ENCODE data around the gene ERCC8. TPM values are rescaled to one million over a fixed set of nuclear protein-coding genes. Genes with fewer than 3 reads are reported as not detected.
A peak's percentile ranks its signal among the peaks of the same experiment; 100 is the strongest.

Gene ERCC8, protein sequence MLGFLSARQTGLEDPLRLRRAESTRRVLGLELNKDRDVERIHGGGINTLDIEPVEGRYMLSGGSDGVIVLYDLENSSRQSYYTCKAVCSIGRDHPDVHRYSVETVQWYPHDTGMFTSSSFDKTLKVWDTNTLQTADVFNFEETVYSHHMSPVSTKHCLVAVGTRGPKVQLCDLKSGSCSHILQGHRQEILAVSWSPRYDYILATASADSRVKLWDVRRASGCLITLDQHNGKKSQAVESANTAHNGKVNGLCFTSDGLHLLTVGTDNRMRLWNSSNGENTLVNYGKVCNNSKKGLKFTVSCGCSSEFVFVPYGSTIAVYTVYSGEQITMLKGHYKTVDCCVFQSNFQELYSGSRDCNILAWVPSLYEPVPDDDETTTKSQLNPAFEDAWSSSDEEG
- total RNA-seq (2016; rRNA removed; fragmentation: Illumina TruSeq; extraction: Trizol): 35.2 and 60.1 TPM in 2 replicates
- total RNA-seq (2016; cell fraction: cytosol; rRNA removed; fragmentation: Illumina TruSeq; extraction: Trizol; ENCODE audit: low read depth): 12.2 and 13.6 TPM in 2 replicates
- 34.4 and 58.2 TPM in 2 replicates for total RNA-seq (2016; cell fraction: insoluble cytoplasmic fraction; rRNA removed; fragmentation: Illumina TruSeq; extraction: Trizol)
- total RNA-seq (2016; cell fraction: membrane; rRNA removed; fragmentation: Illumina TruSeq; extraction: Trizol): 32.0 and 33.3 TPM in 2 replicates
- total RNA-seq (2016; cell fraction: nucleus; rRNA removed; fragmentation: Illumina TruSeq; extraction: Trizol): 35.1 and 43.5 TPM in 2 replicates
- polyA plus RNA-seq (2011; rRNA removed): 18.4 and 24.4 TPM in 2 replicates
- 14.9 and 21.7 TPM in 2 replicates for polyA plus RNA-seq (2011; cell fraction: cytosol; rRNA removed)
- 8.5 and 8.6 TPM in 2 replicates for polyA plus RNA-seq (2011; cell fraction: nucleus; rRNA removed)
- 10.8 and 13.1 TPM in 2 replicates for polyA plus RNA-seq (2012)
- polyA plus RNA-seq (2016; cell fraction: cytosol; fragmentation: Illumina TruSeq; extraction: Trizol; ENCODE audit: low read depth): 7.5 and 10.3 TPM in 2 replicates
- 32.9 and 36.9 TPM in 2 replicates for polyA plus RNA-seq (2016; cell fraction: insoluble cytoplasmic fraction; fragmentation: Illumina TruSeq; extraction: Trizol; ENCODE audit: low read depth)
- 18.4 and 18.6 TPM in 2 replicates for polyA plus RNA-seq (2016; cell fraction: membrane; fragmentation: Illumina TruSeq; extraction: Trizol; ENCODE audit: low read depth)
- polyA plus RNA-seq (2016; cell fraction: nucleus; fragmentation: Illumina TruSeq; extraction: Trizol; ENCODE audit: insufficient read depth, low read depth): 19.7 and 19.8 TPM in 2 replicates
- polyA minus RNA-seq (2011; rRNA and poly(A)+ RNA removed; ENCODE audit: low replicate concordance): 12.8 and 18.6 TPM in 2 replicates
- polyA minus RNA-seq (2011; cell fraction: cytosol; rRNA and poly(A)+ RNA removed): 14.8 and 16.4 TPM in 2 replicates
- 55.2 and 56.1 TPM in 2 replicates for polyA minus RNA-seq (2011; cell fraction: nucleus; rRNA and poly(A)+ RNA removed)
- Bru-seq, nascent RNA: percentile 77 among the genes with signal in this experiment
- percentile 66 among the genes with signal in this experiment for BruChase-seq, experiment 1, labeled RNA remaining after a 6-hour chase
- BruChase-seq, experiment 2, labeled RNA remaining after a 2-hour chase: percentile 72 among the genes with signal in this experiment
- long read RNA-seq, experiment 1, transcript ERCC8-201 (12 exons, 2,017 nt): major isoform, 28 of 35 reads
- long read RNA-seq, experiment 1, partial matches to known transcripts: 1 of 35 reads
- long read RNA-seq, experiment 1, other reads (novel, unspliced or antisense): 4 of 35 reads
- long read RNA-seq, experiment 2, partial matches to known transcripts: 1 of 12 reads
- long read RNA-seq, experiment 2, other reads (novel, unspliced or antisense): 8 of 12 reads

DNA sequence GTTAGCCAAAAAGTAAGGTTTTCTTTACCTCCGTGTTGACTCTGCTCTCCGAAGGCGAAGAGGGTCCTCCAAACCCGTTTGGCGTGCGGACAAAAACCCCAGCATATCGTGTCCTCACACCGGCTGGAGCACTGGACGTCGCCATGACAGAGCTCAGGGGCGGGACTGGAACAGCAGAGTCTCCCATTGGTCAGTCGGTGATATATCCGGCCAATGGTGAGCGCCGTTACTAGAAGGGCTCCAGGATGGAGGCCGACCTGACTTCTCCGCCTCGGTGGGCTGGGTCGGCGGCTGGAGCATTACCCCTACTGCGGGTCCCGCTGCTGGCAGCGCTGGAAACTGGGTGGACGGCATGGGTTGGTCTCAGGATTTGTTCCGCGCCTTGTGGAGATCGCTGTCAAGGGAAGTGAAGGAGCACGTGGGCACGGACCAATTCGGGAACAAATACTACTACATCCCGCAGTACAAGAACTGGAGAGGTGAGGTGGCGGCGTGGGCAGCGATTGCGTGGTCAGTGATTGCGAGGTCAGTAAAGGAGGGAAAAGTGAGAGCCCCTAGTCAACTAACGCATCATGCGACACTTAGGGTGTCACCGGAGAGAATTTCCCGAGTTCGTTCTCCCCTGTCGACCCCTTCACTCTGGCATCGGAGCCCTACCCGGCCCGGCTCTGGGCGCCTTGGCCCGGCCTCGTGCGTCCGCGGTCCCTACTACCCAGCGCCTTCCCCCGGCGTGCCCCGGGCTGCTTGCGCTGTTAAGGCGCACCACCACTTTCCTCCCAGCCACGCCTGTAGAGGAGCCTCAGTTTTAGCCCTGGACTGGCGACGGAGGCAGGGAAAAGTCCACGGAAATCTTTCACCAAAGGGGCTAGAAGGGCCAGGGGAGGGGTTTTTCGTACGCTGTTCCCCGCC is at the start of gene ERCC8, which contains the start of gene NDUFAF2:
Gene ERCC8, minus strand, starts transcription at position 167 of the 909 bp plus-strand sequence. Its CDS starts 62 bp downstream, at position 105.
Gene NDUFAF2, plus strand, starts transcription at position 302 of the 909 bp plus-strand sequence. Its CDS starts 51 bp downstream, at position 353.
- DNase-seq (ENCODE audit: low spot score): peak; percentile 91
- Histone ChIP-seq H3K4me2 (ENCODE audit: low read depth, low read length) (peak within 1 kb of the TSS; percentile 84), H3K36me3 (replicated peaks in 1 of 2; ENCODE audit: control insufficient read depth in 1 of 2, insufficient read depth in 2 of 2, low read length in 2 of 2) (peaks cover 2 to 3% of the 10 kb centered on the region in 2 experiments; a peak in 3 of 5 replicates), H3K4me1 (ENCODE audit: insufficient read depth, low read length) (peaks cover 52% of the 10 kb centered on the region), H3K27me3 (ENCODE audit: control insufficient read depth in 1 of 2, insufficient read depth in 2 of 2, low read length in 2 of 2) (no peaks in the 10 kb centered on the region; a peak in 1 of 5 replicates), H3K79me2 (ENCODE audit: insufficient read depth, low read length) (peaks cover 93% of the 10 kb centered on the region), H3K27ac (ENCODE audit: extremely low read length, insufficient read depth, low read length) (peak within 1 kb of the TSS; percentile 79), H3K4me3 (replicated peaks in 1 of 3; ENCODE audit: insufficient read depth in 1 of 3, low read depth in 2 of 3, low read length in 3 of 3) (peak within 1 kb of the TSS; percentile 87 to 96 (median 90)), H3K9ac (ENCODE audit: insufficient read depth, low read depth, low read length) (peak within 1 kb of the TSS; percentile 87), H2AFZ (ENCODE audit: low read length) (peak within 1 kb of the TSS; percentile 99), H4K20me1 (ENCODE audit: insufficient read depth, low read length) (no peaks in the 10 kb centered on the region), H3K9me3 (ENCODE audit: low read length) (no peaks in the 10 kb centered on the region)
- ChIA-PET POLR2A (interaction anchor here (0.7 to 2.2 kb wide), 7 partner anchors 12 to 359 kb away, joined by 3 to 6 read pairs (median 3); partner anchors contain the start of gene DEPDC1B), CTCF (ENCODE audit: low intra/inter-chr PET ratio, low total read pairs) (no interaction called here)
- WGBS (ENCODE audit: low lambda C conversion rate): under 1% methylated on average over 29 of the region's 64 CpGs
- ATAC-seq: peak; percentile 99
- peak; percentile 98 for FAIRE-seq
- BruUV-seq (replicated peaks): TSS peak; percentile 66
- intact Hi-C loops (cut with micrococcal nuclease; ENCODE audit: unreplicated experiment): loop anchor here (5.0 kb wide), 1 partner anchor 273 kb away; no protein-coding TSS in a partner anchor
- in situ Hi-C loops (cut with HindIII; ENCODE audit: extremely low pct_ligation_motif_present, low pct_unique_long_range_greater_than_20kb): loop anchor here (10.0 kb wide), 1 partner anchor 270 kb away; no protein-coding TSS in a partner anchor
- TF ChIP-seq MEIS2 (CRISPR knock-in tag; IDR thresholded peaks at IDR 0.05): no peak
- TF ChIP-seq PAF1 (CRISPR knock-in tag; IDR thresholded peaks at IDR 0.05): no peak
- 0 out of 2 replicates have a peak, but pooled peaks have one; percentile 16 for TF ChIP-seq PCBP1 (IDR thresholded peaks at IDR 0.05; ENCODE audit: borderline replicate concordance, low read depth, low read length)
- peak; percentile 80; the same call in 1 of the 2 replicates for TF ChIP-seq YEATS4 (CRISPR knock-in tag; IDR thresholded peaks at IDR 0.05; ENCODE audit: borderline replicate concordance)
- TF ChIP-seq ZNF235 (CRISPR knock-in tag; IDR thresholded peaks at IDR 0.05; ENCODE audit: borderline replicate concordance): no peak
- TF ChIP-seq, protein P1, sequence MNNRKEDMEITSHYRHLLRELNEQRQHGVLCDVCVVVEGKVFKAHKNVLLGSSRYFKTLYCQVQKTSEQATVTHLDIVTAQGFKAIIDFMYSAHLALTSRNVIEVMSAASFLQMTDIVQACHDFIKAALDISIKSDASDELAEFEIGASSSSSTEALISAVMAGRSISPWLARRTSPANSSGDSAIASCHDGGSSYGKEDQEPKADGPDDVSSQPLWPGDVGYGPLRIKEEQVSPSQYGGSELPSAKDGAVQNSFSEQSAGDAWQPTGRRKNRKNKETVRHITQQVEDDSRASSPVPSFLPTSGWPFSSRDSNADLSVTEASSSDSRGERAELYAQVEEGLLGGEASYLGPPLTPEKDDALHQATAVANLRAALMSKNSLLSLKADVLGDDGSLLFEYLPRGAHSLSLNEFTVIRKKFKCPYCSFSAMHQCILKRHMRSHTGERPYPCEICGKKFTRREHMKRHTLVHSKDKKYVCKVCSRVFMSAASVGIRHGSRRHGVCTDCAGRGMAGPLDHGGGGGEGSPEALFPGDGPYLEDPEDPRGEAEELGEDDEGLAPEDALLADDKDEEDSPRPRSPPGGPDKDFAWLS (CRISPR knock-in tag; IDR thresholded peaks at IDR 0.05; ENCODE audit: borderline replicate concordance): no peak
- TF ChIP-seq, protein P2, sequence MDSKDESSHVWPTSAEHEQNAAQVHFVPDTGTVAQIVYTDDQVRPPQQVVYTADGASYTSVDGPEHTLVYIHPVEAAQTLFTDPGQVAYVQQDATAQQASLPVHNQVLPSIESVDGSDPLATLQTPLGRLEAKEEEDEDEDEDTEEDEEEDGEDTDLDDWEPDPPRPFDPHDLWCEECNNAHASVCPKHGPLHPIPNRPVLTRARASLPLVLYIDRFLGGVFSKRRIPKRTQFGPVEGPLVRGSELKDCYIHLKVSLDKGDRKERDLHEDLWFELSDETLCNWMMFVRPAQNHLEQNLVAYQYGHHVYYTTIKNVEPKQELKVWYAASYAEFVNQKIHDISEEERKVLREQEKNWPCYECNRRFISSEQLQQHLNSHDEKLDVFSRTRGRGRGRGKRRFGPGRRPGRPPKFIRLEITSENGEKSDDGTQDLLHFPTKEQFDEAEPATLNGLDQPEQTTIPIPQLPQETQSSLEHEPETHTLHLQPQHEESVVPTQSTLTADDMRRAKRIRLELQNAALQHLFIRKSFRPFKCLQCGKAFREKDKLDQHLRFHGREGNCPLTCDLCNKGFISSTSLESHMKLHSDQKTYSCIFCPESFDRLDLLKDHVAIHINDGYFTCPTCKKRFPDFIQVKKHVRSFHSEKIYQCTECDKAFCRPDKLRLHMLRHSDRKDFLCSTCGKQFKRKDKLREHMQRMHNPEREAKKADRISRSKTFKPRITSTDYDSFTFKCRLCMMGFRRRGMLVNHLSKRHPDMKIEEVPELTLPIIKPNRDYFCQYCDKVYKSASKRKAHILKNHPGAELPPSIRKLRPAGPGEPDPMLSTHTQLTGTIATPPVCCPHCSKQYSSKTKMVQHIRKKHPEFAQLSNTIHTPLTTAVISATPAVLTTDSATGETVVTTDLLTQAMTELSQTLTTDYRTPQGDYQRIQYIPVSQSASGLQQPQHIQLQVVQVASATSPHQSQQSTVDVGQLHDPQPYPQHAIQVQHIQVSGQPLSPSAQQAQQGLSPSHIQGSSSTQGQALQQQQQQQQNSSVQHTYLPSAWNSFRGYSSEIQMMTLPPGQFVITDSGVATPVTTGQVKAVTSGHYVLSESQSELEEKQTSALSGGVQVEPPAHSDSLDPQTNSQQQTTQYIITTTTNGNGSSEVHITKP (CRISPR knock-in tag; IDR thresholded peaks at IDR 0.05; ENCODE audit: low read depth): no peak
- TF ChIP-seq HIVEP1 (CRISPR knock-in tag; IDR thresholded peaks at IDR 0.05): peak; percentile 2; the same call in 1 of the 2 replicates
